Activated CD8-positive, alpha-beta T cell treated with anti-CD3 and anti-CD28 coated beads for 36 hours (primary cell): ENCODE data around the gene IL1RL2. TPM values are rescaled to one million over a fixed set of nuclear protein-coding genes. Genes with fewer than 3 reads are reported as not detected.

ENCODE experiments used
- ATAC-seq: fragments of 200-7000 bp; cut with Tn5 transposase; one replicate; pipeline ENCODE4 v1.10.0; 2021; ENCODE audit warnings: mild to moderate bottlenecking, moderate library complexity
- CTCF ChIA-PET: fragments of 350-600 bp; sonication (Branson Sonifier 250); formaldehyde crosslinking; loops from one replicate; lab custom pipeline; 2021; ENCODE audit warnings: antibody characterized with exemption; lab: Charles Lee
- POLR2A ChIA-PET: fragments of 350-600 bp; sonication (Branson Sonifier 250); formaldehyde crosslinking; loops from one replicate; lab custom pipeline; 2021; ENCODE audit warnings: antibody characterized with exemption; lab: Charles Lee
- DNase-seq: peaks from one replicate; pipeline ENCODE4 v3.0.0-alpha.2; 2020
- H3K27ac Mint-ChIP-seq: one replicate; pipeline ENCODE4 v1.8.0; 2021; ENCODE audit warnings: mild to moderate bottlenecking, mixed read lengths
- H3K27me3 Mint-ChIP-seq: one replicate; pipeline ENCODE4 v1.8.0; 2021; ENCODE audit warnings: mixed read lengths
- H3K36me3 Mint-ChIP-seq: one replicate; pipeline ENCODE4 v1.8.0; 2021; ENCODE audit warnings: low read depth, mixed read lengths
- H3K4me1 Mint-ChIP-seq: one replicate; pipeline ENCODE4 v1.8.0; 2021; ENCODE audit warnings: low read depth, mixed read lengths
- H3K4me3 Mint-ChIP-seq: one replicate; pipeline ENCODE4 v1.8.0; 2021; ENCODE audit warnings: mild to moderate bottlenecking, moderate library complexity, mixed read lengths
- H3K9me3 Mint-ChIP-seq: one replicate; pipeline ENCODE4 v1.8.0; 2021; ENCODE audit warnings: mixed read lengths
- CTCF ChIP-seq: fragments of 200-600 bp; IDR thresholded peaks from one replicate; pipeline ENCODE4 v1.8.0; 2022; ENCODE audit warnings: antibody characterized with exemption, mild to moderate bottlenecking
- intact Hi-C: fragments of 100-400 bp; cut with micrococcal nuclease; formaldehyde crosslinking; loops from one replicate; pipeline ENCODE4 v1.10.0; 2022
- total RNA-seq, 2 experiments: library from RNA; stranded (reverse); gene quantifications; one replicate each; pipeline ENCODE4 v1.2.3, GENCODE V29; 2021

IL1RL2 gene
- total RNA-seq, 2 experiments from 2014 or later = not detected

GRCh38 chr2:102158011-102158755 lies 28.6 kb upstream of the IL1RL2 start:
- Mint-ChIP-seq H3K27me3 (no peaks in the 10 kb centered on the region), H3K4me1 (no peaks in the 10 kb centered on the region), H3K9me3 (peaks cover 5% of the 10 kb centered on the region), H3K4me3 (no peak overlapping the region), H3K36me3 (no peaks in the 10 kb centered on the region), H3K27ac (no peak overlapping the region)
- POLR2A ChIA-PET = no interaction called here
- DNase-seq = no peak
- TF ChIP-seq CTCF = no peak
- CTCF ChIA-PET = interaction anchor here (1.0 to 1.7 kb wide), 2 partner anchors 8 to 138 kb away, joined by 3 to 7 read pairs; no protein-coding TSS in a partner anchor
- intact Hi-C loops = no loop called here
- ATAC-seq = no peak

- no peak overlapping the region for H3K27ac Mint-ChIP-seq
- DNase-seq (no peak), ATAC-seq (no peak)
- no peaks in the 10 kb centered on the region for H3K36me3 Mint-ChIP-seq
- H3K9me3 Mint-ChIP-seq = peaks cover 3% of the 10 kb centered on the region
- no peak for TF ChIP-seq CTCF
- H3K4me1 Mint-ChIP-seq = no peaks in the 10 kb centered on the region
- POLR2A ChIA-PET = no interaction called here
- intact Hi-C loops = no loop called here
- H3K4me3 Mint-ChIP-seq = no peak overlapping the region
- no peaks in the 10 kb centered on the region for H3K27me3 Mint-ChIP-seq
- CTCF ChIA-PET = interaction anchor here (0.9 to 1.2 kb wide), 3 partner anchors 14 to 81 kb away, joined by 3 read pairs; no protein-coding TSS in a partner anchor
Observed at GRCh38 chr2:102159295-102159694, 27.5 kb upstream of the IL1RL2 start.

- CTCF ChIA-PET = interaction anchor here (0.7 to 2.8 kb wide), 13 partner anchors 9 to 283 kb away, joined by 3 to 17 read pairs (median 3); partner anchors contain the start of gene IL1R1
- Mint-ChIP-seq H3K4me1 (peaks cover 5% of the 10 kb centered on the region), H3K9me3 (no peaks in the 10 kb centered on the region), H3K27ac (no peak overlapping the region), H3K27me3 (no peaks in the 10 kb centered on the region), H3K4me3 (no peak overlapping the region), H3K36me3 (no peaks in the 10 kb centered on the region)
- DNase-seq (peak; percentile 14), ATAC-seq (no peak)
- intact Hi-C loops = no loop called here
- POLR2A ChIA-PET = interaction anchor here (1.0 to 1.2 kb wide), 4 partner anchors 24 to 167 kb away, joined by 3 read pairs; partner anchors contain the start of gene IL1R1
- no peak for TF ChIP-seq CTCF
Observed at GRCh38 chr2:102166189-102166845, 20.5 kb upstream of the IL1RL2 start.

GRCh38 chr2:102168026-102168771 lies 18.6 kb upstream of the IL1RL2 start:
- DNase-seq (no peak), ATAC-seq (no peak)
- Mint-ChIP-seq H3K4me3 (no peak overlapping the region), H3K9me3 (no peaks in the 10 kb centered on the region), H3K36me3 (no peaks in the 10 kb centered on the region), H3K27ac (no peak overlapping the region), H3K4me1 (peaks cover 9% of the 10 kb centered on the region), H3K27me3 (no peaks in the 10 kb centered on the region)
- ChIA-PET POLR2A (no interaction called here), CTCF (interaction anchor here (1.0 kb wide), 1 partner anchor 118 kb away, joined by 3 read pairs; no protein-coding TSS in a partner anchor)
- intact Hi-C loops = no loop called here
- no peak for TF ChIP-seq CTCF
